ENCODE results near the gene NAA25.

The NAA25 gene

DNA sequence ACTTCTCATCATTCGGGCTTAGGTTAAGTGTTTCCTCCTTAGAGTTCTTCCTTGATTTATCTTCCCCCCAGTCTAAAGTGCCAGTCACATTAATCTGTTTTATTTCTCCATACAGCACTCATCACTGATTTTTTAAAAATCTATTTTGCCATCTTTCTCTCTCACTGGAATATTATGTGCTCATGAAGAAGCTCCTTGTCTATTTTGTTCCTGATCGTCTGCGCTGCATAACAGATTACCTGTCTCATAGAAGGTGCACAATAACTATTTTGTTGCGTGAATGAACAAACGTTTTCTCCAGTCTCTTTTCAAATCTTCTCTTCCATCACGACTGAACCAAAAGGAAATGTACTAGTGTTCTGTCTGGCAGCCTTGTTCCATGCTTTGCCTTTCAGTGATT lies 92.6 kb downstream of the NAA25 start:
- Histone ChIP-seq H3K36me3 (ENCODE audit: control insufficient read depth in 1 of 2, insufficient read depth in 2 of 2, low read length in 2 of 2) (peaks cover 8 to 16% of the 10 kb centered on the region in 2 experiments), H2AFZ (ENCODE audit: insufficient read depth, low read length, poor library complexity) (no peak overlapping the region), H2BK120ac (ENCODE audit: insufficient read depth, low read length, poor library complexity) (no peak overlapping the region), H3K4me3 (ENCODE audit: low read depth, low read length) (no peak overlapping the region), H2BK12ac (ENCODE audit: low read length) (no peak overlapping the region), H3K27me3 (ENCODE audit: insufficient read depth, low read length) (no peaks in the 10 kb centered on the region), H4K8ac (ENCODE audit: low read depth, low read length) (no peak overlapping the region), H3K14ac (ENCODE audit: low read length) (no peak overlapping the region), H3K23ac (ENCODE audit: low read length) (no peak overlapping the region), H3K9me3 (ENCODE audit: insufficient read depth, low read depth, low read length) (peaks cover under 1% of the 10 kb centered on the region), H3K4ac (ENCODE audit: low read depth, low read length) (peak overlapping the region; percentile 47), H3K18ac (ENCODE audit: low read length) (no peak overlapping the region), H2BK5ac (ENCODE audit: low read depth, low read length, poor library complexity) (no peak overlapping the region), H3K4me1 (ENCODE audit: control insufficient read depth in 1 of 2, insufficient read depth in 2 of 2, low read length in 2 of 2) (peaks cover 7 to 13% of the 10 kb centered on the region in 2 experiments), H3K27ac (ENCODE audit: low read depth, low read length) (no peak overlapping the region), H3K9ac (ENCODE audit: low read length) (no peak overlapping the region), H3K4me2 (ENCODE audit: low read length) (no peak overlapping the region), H3K79me2 (ENCODE audit: control insufficient read depth, insufficient read depth, low read length, poor library complexity) (peaks cover 18% of the 10 kb centered on the region), H4K91ac (ENCODE audit: low read depth, low read length) (no peak overlapping the region), H4K12ac (ENCODE audit: low read depth, low read length) (no peak overlapping the region), H2AK5ac (ENCODE audit: low read length) (no peak overlapping the region), H3K79me1 (ENCODE audit: low read length) (peaks cover 15% of the 10 kb centered on the region)
- no peak for DNase-seq
- WGBS (ENCODE audit: extremely low coverage, insufficient coverage, insufficient read length) = no CpG with 5 or more reads among the region's 6 CpGs

DNA sequence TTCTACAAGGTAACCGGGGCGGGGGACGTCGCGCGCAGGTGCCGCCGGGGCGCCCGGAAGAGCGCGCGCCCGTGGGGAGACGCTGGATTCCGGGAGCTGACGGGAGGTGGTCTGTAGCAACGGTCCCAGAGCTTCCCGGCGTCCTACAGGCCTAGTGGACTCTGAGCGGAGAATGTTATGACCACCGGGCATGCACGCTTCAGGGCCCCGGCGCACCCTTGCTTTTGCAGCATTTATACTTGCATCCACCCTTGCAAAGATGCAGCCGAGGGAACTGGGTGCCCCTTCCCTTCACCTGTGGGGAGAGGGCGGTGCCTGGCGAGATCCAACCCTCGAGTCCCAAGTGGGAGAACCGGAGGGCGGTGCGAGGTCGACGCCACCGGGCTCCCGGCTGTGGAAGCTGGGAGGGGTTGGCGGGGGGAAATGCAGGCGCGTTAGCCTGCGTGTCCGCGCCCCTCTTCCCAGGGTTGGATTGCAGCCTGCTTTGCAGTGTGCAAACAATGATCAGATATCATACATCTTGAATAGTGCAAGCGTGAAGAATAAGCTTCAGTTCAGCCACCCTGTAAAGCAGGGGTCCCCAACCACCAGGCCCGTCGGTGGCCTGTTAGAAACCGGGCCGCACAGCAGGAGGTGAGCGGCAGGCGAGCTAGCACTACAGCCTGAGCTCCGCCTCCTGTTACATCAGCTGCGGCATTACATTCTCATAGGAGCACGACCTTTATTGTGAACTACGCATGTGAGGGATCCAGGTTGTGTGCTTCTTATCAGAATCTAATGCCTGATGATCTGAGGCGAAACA lies 94.8 kb downstream of the NAA25 start:
- Histone ChIP-seq H2AFZ (ENCODE audit: insufficient read depth, low read length, poor library complexity) (peak overlapping the region; percentile 72), H3K9me3 (ENCODE audit: insufficient read depth, low read depth, low read length) (peaks cover 5% of the 10 kb centered on the region), H3K4me1 (ENCODE audit: control insufficient read depth in 1 of 2, insufficient read depth in 2 of 2, low read length in 2 of 2) (peaks cover 7 to 13% of the 10 kb centered on the region in 2 experiments), H3K4me3 (ENCODE audit: low read depth, low read length) (peak overlapping the region; percentile 99), H2BK120ac (ENCODE audit: insufficient read depth, low read length, poor library complexity) (peak overlapping the region; percentile 24), H4K8ac (ENCODE audit: low read depth, low read length) (peak overlapping the region; percentile 63), H3K27me3 (ENCODE audit: insufficient read depth, low read length) (no peaks in the 10 kb centered on the region), H3K23ac (ENCODE audit: low read length) (no peak overlapping the region), H3K36me3 (ENCODE audit: control insufficient read depth in 1 of 2, insufficient read depth in 2 of 2, low read length in 2 of 2) (peaks cover 2% of the 10 kb centered on the region in 2 experiments), H3K79me2 (ENCODE audit: control insufficient read depth, insufficient read depth, low read length, poor library complexity) (peaks cover 18% of the 10 kb centered on the region), H2AK5ac (ENCODE audit: low read length) (peak overlapping the region; percentile 1), H2BK12ac (ENCODE audit: low read length) (no peak overlapping the region), H3K4ac (ENCODE audit: low read depth, low read length) (peak overlapping the region; percentile 93), H3K9ac (ENCODE audit: low read length) (peak overlapping the region; percentile 81), H3K27ac (ENCODE audit: low read depth, low read length) (peak overlapping the region; percentile 78), H3K4me2 (ENCODE audit: low read length) (peak overlapping the region; percentile 83), H2BK5ac (ENCODE audit: low read depth, low read length, poor library complexity) (peak overlapping the region; percentile 19), H3K18ac (ENCODE audit: low read length) (peak overlapping the region; percentile 24), H3K79me1 (ENCODE audit: low read length) (peaks cover 15% of the 10 kb centered on the region), H4K12ac (ENCODE audit: low read depth, low read length) (peak overlapping the region; percentile 31), H3K14ac (ENCODE audit: low read length) (peak overlapping the region; percentile 45), H4K91ac (ENCODE audit: low read depth, low read length) (peak overlapping the region; percentile 65)
- DNase-seq = peak; percentile 65 to 75
- WGBS (ENCODE audit: extremely low coverage, insufficient coverage, insufficient read length) = no CpG with 5 or more reads among the region's 54 CpGs

DNA sequence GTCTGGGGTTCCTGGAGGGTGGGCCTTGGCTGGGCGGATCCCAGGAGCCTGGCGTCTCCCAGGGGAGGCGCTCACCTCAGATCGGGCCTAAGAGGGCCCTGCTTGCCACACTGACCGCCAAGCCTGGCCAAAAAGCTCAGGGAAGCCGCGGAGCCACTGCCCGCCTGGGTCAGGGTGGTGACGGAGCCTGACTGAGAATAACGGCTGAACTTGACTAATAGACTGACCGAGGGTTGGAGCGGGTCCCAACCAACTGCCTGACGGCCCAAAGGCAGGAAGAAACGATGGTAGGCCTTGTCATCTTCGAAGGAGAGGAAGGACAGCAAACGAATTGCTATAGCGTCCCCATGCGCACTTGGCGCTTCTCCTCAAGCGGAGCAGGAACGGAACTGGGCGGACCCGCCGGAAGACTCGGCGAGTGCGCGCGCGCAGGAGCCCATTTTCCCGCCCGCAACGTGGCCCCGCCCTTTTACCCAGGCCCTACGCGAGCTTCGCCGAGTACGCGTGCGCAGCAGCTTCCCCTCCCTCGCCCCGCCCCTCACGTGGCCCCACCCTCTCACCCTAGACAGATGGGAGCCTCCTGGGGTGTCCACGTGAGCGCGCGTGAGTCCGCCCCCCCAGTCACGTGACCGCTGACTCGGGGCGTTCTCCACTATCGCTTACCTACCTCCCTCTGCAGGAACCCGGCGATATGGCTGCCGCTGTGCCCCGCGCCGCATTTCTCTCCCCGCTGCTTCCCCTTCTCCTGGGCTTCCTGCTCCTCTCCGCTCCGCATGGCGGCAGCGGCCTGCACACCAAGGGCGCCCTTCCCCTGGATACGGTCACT lies 95.6 kb downstream of the NAA25 start, which contains the start of the genes ERP29 and TMEM116:
Gene ERP29 (plus strand): TSS at position 652 of the 826 bp plus-strand sequence. CDS start 40 bp downstream, at position 692.
Gene TMEM116 (minus strand): TSS at position 391 of the 826 bp plus-strand sequence. CDS start 7,895 bp downstream, outside the sequence.
- peak within 1 kb of the TSS; percentile 97 for H3K14ac ChIP-seq (ENCODE audit: low read length)
- peak within 1 kb of the TSS; percentile 94 for H3K4me2 ChIP-seq (ENCODE audit: low read length)
- no CpG with 5 or more reads among the region's 67 CpGs for WGBS (ENCODE audit: extremely low coverage, insufficient coverage, insufficient read length)
- peaks cover 7 to 13% of the 10 kb centered on the region in 2 experiments for H3K4me1 ChIP-seq (ENCODE audit: control insufficient read depth in 1 of 2, insufficient read depth in 2 of 2, low read length in 2 of 2)
- peak within 1 kb of the TSS; percentile 54 for H2BK120ac ChIP-seq (ENCODE audit: insufficient read depth, low read length, poor library complexity)
- peak within 1 kb of the TSS; percentile 96 for H4K91ac ChIP-seq (ENCODE audit: low read depth, low read length)
- H3K9me3 ChIP-seq (ENCODE audit: insufficient read depth, low read depth, low read length) = peaks cover 5% of the 10 kb centered on the region
- H3K79me1 ChIP-seq (ENCODE audit: low read length) = peaks cover 15% of the 10 kb centered on the region
- peak within 1 kb of the TSS; percentile 99 for H3K4me3 ChIP-seq (ENCODE audit: low read depth, low read length)
- H4K8ac ChIP-seq (ENCODE audit: low read depth, low read length) = peak within 1 kb of the TSS; percentile 92
- peak within 1 kb of the TSS; percentile 97 for H3K4ac ChIP-seq (ENCODE audit: low read depth, low read length)
- peak; percentile 99 for DNase-seq
- H3K18ac ChIP-seq (ENCODE audit: low read length) = peak within 1 kb of the TSS; percentile 70
- H3K27ac ChIP-seq (ENCODE audit: low read depth, low read length) = peak within 1 kb of the TSS; percentile 95
- peak within 1 kb of the TSS; percentile 68 for H2BK5ac ChIP-seq (ENCODE audit: low read depth, low read length, poor library complexity)
- H3K27me3 ChIP-seq (ENCODE audit: insufficient read depth, low read length) = no peaks in the 10 kb centered on the region
- H3K9ac ChIP-seq (ENCODE audit: low read length) = peak within 1 kb of the TSS; percentile 98
- H3K36me3 ChIP-seq (ENCODE audit: control insufficient read depth in 1 of 2, insufficient read depth in 2 of 2, low read length in 2 of 2) = peaks cover 0 to 2% of the 10 kb centered on the region in 2 experiments
- peak within 1 kb of the TSS; percentile 72 for H2AFZ ChIP-seq (ENCODE audit: insufficient read depth, low read length, poor library complexity)
- H4K12ac ChIP-seq (ENCODE audit: low read depth, low read length) = peak within 1 kb of the TSS; percentile 78
- H3K79me2 ChIP-seq (ENCODE audit: control insufficient read depth, insufficient read depth, low read length, poor library complexity) = peaks cover 18% of the 10 kb centered on the region
- H2AK5ac ChIP-seq (ENCODE audit: low read length) = peak within 1 kb of the TSS; percentile 4
- H2BK12ac ChIP-seq (ENCODE audit: low read length) = no peak within 1 kb of the TSS
- no peak within 1 kb of the TSS for H3K23ac ChIP-seq (ENCODE audit: low read length)

DNA sequence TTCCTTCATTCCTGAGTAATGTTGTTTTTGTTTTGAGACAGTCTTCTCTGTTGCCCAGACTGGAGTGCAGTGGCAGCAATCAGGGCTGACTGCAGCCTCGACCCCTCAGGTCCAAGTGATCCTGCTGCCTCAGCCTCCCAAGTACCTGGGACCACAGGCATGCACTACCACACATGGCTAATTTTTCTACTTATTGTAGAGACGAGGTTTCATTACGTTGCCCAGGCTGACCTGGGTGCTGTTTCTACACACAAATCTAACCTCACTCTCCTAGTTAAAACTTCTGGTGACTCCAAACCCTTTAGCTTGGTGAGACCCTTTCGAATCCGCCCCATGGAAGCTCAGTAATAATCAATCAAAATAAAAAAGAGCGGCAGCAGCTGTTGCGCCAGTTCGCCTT lies 96.9 kb downstream of the NAA25 start:
- no CpG with 5 or more reads among the region's 8 CpGs for WGBS (ENCODE audit: extremely low coverage, insufficient coverage, insufficient read length)
- H2AK5ac ChIP-seq (ENCODE audit: low read length) = no peak overlapping the region

More for the DNA sequence above, 96.9 kb downstream of the NAA25 start:
- H3K27me3 ChIP-seq (ENCODE audit: insufficient read depth, low read length) = no peaks in the 10 kb centered on the region
- H4K8ac ChIP-seq (ENCODE audit: low read depth, low read length) = no peak overlapping the region
- no peak overlapping the region for H3K9ac ChIP-seq (ENCODE audit: low read length)
- H2BK5ac ChIP-seq (ENCODE audit: low read depth, low read length, poor library complexity) = no peak overlapping the region
- peaks cover 5% of the 10 kb centered on the region for H3K9me3 ChIP-seq (ENCODE audit: insufficient read depth, low read depth, low read length)
- peaks cover 0 to 2% of the 10 kb centered on the region in 2 experiments for H3K36me3 ChIP-seq (ENCODE audit: control insufficient read depth in 1 of 2, insufficient read depth in 2 of 2, low read length in 2 of 2)
- H3K27ac ChIP-seq (ENCODE audit: low read depth, low read length) = no peak overlapping the region
- H3K79me1 ChIP-seq (ENCODE audit: low read length) = peaks cover 15% of the 10 kb centered on the region
- H3K18ac ChIP-seq (ENCODE audit: low read length) = peak overlapping the region; percentile 69
- H3K79me2 ChIP-seq (ENCODE audit: control insufficient read depth, insufficient read depth, low read length, poor library complexity) = peaks cover 18% of the 10 kb centered on the region
- no peak overlapping the region for H3K23ac ChIP-seq (ENCODE audit: low read length)
- no peak overlapping the region for H2BK120ac ChIP-seq (ENCODE audit: insufficient read depth, low read length, poor library complexity)
- no peak overlapping the region for H3K14ac ChIP-seq (ENCODE audit: low read length)
- H4K12ac ChIP-seq (ENCODE audit: low read depth, low read length) = no peak overlapping the region
- H4K91ac ChIP-seq (ENCODE audit: low read depth, low read length) = no peak overlapping the region
- peaks cover 5 to 13% of the 10 kb centered on the region in 2 experiments for H3K4me1 ChIP-seq (ENCODE audit: control insufficient read depth in 1 of 2, insufficient read depth in 2 of 2, low read length in 2 of 2)
- no peak for DNase-seq
- peak overlapping the region; percentile 17 for H3K4ac ChIP-seq (ENCODE audit: low read depth, low read length)
- no peak overlapping the region for H2BK12ac ChIP-seq (ENCODE audit: low read length)
- H3K4me3 ChIP-seq (ENCODE audit: low read depth, low read length) = no peak overlapping the region
- H3K4me2 ChIP-seq (ENCODE audit: low read length) = peak overlapping the region; percentile 94
- no peak overlapping the region for H2AFZ ChIP-seq (ENCODE audit: insufficient read depth, low read length, poor library complexity)
